Osteocyte (in vitro differentiated cells): ENCODE data around the gene SGCE. TPM values are rescaled to one million over a fixed set of nuclear protein-coding genes. Genes with fewer than 3 reads are reported as not detected.

Source experiments
- DNase-seq: peaks from one replicate; pipeline ENCODE4 v3.0.0; 2021; ENCODE audit warnings: mixed read lengths; ENCODE audit not compliant: unreplicated experiment; ENCODE audit errors: extremely low spot score
- H3K27ac Mint-ChIP-seq: one replicate; pipeline ENCODE4 v1.8.0; 2021; ENCODE audit warnings: mild to moderate bottlenecking, mixed read lengths; ENCODE audit not compliant: unreplicated experiment
- H3K27me3 Mint-ChIP-seq: one replicate; pipeline ENCODE4 v1.8.0; 2021; ENCODE audit warnings: mixed read lengths; ENCODE audit not compliant: unreplicated experiment
- H3K36me3 Mint-ChIP-seq: one replicate; pipeline ENCODE4 v1.8.0; 2021; ENCODE audit warnings: mixed read lengths; ENCODE audit not compliant: unreplicated experiment
- H3K4me1 Mint-ChIP-seq: one replicate; pipeline ENCODE4 v1.8.0; 2021; ENCODE audit warnings: mixed read lengths; ENCODE audit not compliant: unreplicated experiment
- H3K4me3 Mint-ChIP-seq: one replicate; pipeline ENCODE4 v1.8.0; 2021; ENCODE audit warnings: mild to moderate bottlenecking, moderate library complexity, mixed read lengths; ENCODE audit not compliant: unreplicated experiment
- H3K9me3 Mint-ChIP-seq: one replicate; pipeline ENCODE4 v1.8.0; 2021; ENCODE audit warnings: mixed read lengths; ENCODE audit not compliant: unreplicated experiment
- CTCF ChIP-seq: fragments of 200-600 bp; sonication (generic); IDR thresholded peaks from 2 replicates; pipeline ENCODE4 v1.5.0; 2021; ENCODE audit warnings: antibody characterized with exemption, mild to moderate bottlenecking, moderate library complexity
- total RNA-seq: library from RNA; stranded (reverse); gene quantifications from 2 replicates; pipeline ENCODE4 v1.2.1, GENCODE V29; 2021

SGCE gene
- total RNA-seq, 1 donor from 2014 or later = 85.6 TPM

GRCh38 chr7:94615666-94616065, 40.3 kb downstream of the SGCE start:
- no peaks in the 10 kb centered on the region for H3K27me3 Mint-ChIP-seq
- no peaks in the 10 kb centered on the region for H3K9me3 Mint-ChIP-seq
- DNase-seq = no peak
- H3K36me3 Mint-ChIP-seq = peaks cover 21% of the 10 kb centered on the region
- H3K4me3 Mint-ChIP-seq = no peak overlapping the region
- no peak for TF ChIP-seq CTCF
- H3K27ac Mint-ChIP-seq = no peak overlapping the region
- peaks cover 2% of the 10 kb centered on the region for H3K4me1 Mint-ChIP-seq

- H3K27ac Mint-ChIP-seq = no peak overlapping the region
- no peak overlapping the region for H3K4me3 Mint-ChIP-seq
- peaks cover 31% of the 10 kb centered on the region for H3K36me3 Mint-ChIP-seq
- no peak for DNase-seq
- no peaks in the 10 kb centered on the region for H3K4me1 Mint-ChIP-seq
- H3K9me3 Mint-ChIP-seq = no peaks in the 10 kb centered on the region
- H3K27me3 Mint-ChIP-seq = no peaks in the 10 kb centered on the region
- TF ChIP-seq CTCF = no peak
Measured at GRCh38 chr7:94612661-94613060, 43.3 kb downstream of the SGCE start.

DNA sequence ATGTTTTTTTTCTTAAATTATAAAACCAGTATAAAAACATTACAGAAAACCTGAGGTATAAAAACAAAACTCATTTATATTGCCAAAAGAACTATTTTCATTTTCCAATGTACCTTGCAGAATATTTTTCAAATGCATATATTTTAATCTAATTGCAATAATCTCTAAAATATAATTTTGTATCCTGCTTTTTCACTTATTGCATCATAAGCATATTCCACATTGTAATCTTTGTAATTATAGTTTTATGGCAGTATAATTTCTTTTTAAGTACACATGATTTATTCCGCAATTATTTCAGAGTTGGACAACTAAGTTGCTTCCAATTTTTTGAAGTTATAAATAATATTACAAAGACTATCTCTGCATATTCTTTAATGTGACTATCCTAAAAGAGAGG, 43.7 kb downstream of the SGCE start:
- Mint-ChIP-seq H3K27me3 (no peaks in the 10 kb centered on the region), H3K4me3 (no peak overlapping the region), H3K4me1 (no peaks in the 10 kb centered on the region), H3K27ac (no peak overlapping the region), H3K36me3 (peaks cover 31% of the 10 kb centered on the region), H3K9me3 (peaks cover 1% of the 10 kb centered on the region)
- TF ChIP-seq CTCF = no peak
- DNase-seq = no peak

DNA sequence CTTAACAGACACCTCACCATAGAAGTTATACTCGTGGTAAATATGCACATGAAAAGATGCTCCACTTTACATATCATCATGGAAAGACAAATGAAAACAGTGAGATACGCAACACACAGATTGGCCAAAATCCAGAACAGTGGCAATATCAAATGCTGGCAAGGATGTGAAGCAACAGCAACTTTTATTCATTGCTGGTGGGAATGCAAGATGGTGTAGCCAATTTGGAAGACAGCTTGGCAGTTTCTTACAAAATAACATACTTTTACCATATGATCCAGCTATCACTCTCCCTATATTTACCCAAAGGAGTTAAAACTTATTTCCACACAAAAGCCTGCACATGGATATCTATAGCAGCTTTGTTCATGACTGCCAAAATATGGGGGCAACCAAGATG, 46.4 kb downstream of the SGCE start:
- H3K36me3 Mint-ChIP-seq = peaks cover 35% of the 10 kb centered on the region
- no peak overlapping the region for H3K27ac Mint-ChIP-seq
- DNase-seq = no peak

GRCh38 chr7:94605031-94605430, 50.9 kb downstream of the SGCE start:
- peaks cover 4% of the 10 kb centered on the region for H3K4me1 Mint-ChIP-seq
- TF ChIP-seq CTCF = no peak
- H3K27ac Mint-ChIP-seq = no peak overlapping the region
- H3K4me3 Mint-ChIP-seq = no peak overlapping the region
- peaks cover 34% of the 10 kb centered on the region for H3K36me3 Mint-ChIP-seq
- no peak for DNase-seq
- H3K27me3 Mint-ChIP-seq = no peaks in the 10 kb centered on the region
- H3K9me3 Mint-ChIP-seq = peaks cover 14% of the 10 kb centered on the region

More for the DNA sequence above, 46.4 kb downstream of the SGCE start:
- no peak overlapping the region for H3K4me3 Mint-ChIP-seq
- no peak for TF ChIP-seq CTCF
- peaks cover 14% of the 10 kb centered on the region for H3K9me3 Mint-ChIP-seq
- H3K4me1 Mint-ChIP-seq = peaks cover 4% of the 10 kb centered on the region
- H3K27me3 Mint-ChIP-seq = no peaks in the 10 kb centered on the region
